Smooth muscle cell (in vitro differentiated cells): ENCODE results near the gene SNF8. TPM values are rescaled to one million over a fixed set of nuclear protein-coding genes. Genes with fewer than 3 reads are reported as not detected.

ENCODE experiments used
- DNase-seq: peaks from one replicate; lab custom pipeline; 2025; ENCODE audit not compliant: unreplicated experiment; lab: John Stamatoyannopoulos, UW
- H2AFZ ChIP-seq: fragments of 200-600 bp; sonication (generic); 2 replicates; pipeline ENCODE4 v1.6.0; 2016; ENCODE audit warnings: antibody characterized with exemption, low read depth, mild to moderate bottlenecking
- H3F3A ChIP-seq: fragments of 200-600 bp; sonication (generic); 2 replicates; pipeline ENCODE4 v1.6.0; 2017; ENCODE audit warnings: antibody characterized with exemption, low read depth
- H3K27ac ChIP-seq: fragments of 200-600 bp; sonication (generic); 2 replicates; pipeline ENCODE4 v1.5.1; 2016; ENCODE audit warnings: low read depth, mild to moderate bottlenecking
- H3K27me3 ChIP-seq: fragments of 200-600 bp; sonication (generic); 2 replicates; pipeline ENCODE4 v1.6.1; 2016; ENCODE audit warnings: low read depth, mild to moderate bottlenecking
- H3K36me3 ChIP-seq: fragments of 200-600 bp; sonication (generic); 2 replicates; pipeline ENCODE4 v1.5.1; 2016; ENCODE audit warnings: low read depth
- H3K4me1 ChIP-seq: fragments of 200-600 bp; sonication (generic); 2 replicates; pipeline ENCODE4 v1.5.1; 2016; ENCODE audit warnings: low read depth
- H3K4me2 ChIP-seq: fragments of 200-600 bp; sonication (generic); 2 replicates; pipeline ENCODE4 v1.6.0; 2016; ENCODE audit warnings: mild to moderate bottlenecking
- H3K4me3 ChIP-seq: fragments of 200-600 bp; sonication (generic); 2 replicates; pipeline ENCODE4 v1.5.1; 2016; ENCODE audit warnings: mild to moderate bottlenecking
- H3K79me2 ChIP-seq: fragments of 200-600 bp; sonication (generic); 2 replicates; pipeline ENCODE4 v1.6.0; 2016; ENCODE audit warnings: low read depth, mild to moderate bottlenecking
- H3K9ac ChIP-seq: fragments of 200-600 bp; sonication (generic); 2 replicates; pipeline ENCODE4 v1.6.0; 2016; ENCODE audit warnings: low read depth
- H3K9me3 ChIP-seq: fragments of 200-600 bp; sonication (generic); replicated peaks from 2 replicates; pipeline ENCODE4 v1.5.1; 2016; ENCODE audit warnings: low read depth
- H4K20me1 ChIP-seq: fragments of 200-600 bp; sonication (generic); 2 replicates; pipeline ENCODE4 v1.6.0; 2016; ENCODE audit warnings: low read depth
- WGBS: methylation state at CpG from one replicate; pipeline ENCODE4 v1.1.7; 2016; ENCODE audit warnings: low lambda C conversion rate; 5-methylcytosine and 5-hydroxymethylcytosine counted together
- polyA plus RNA-seq: library from polyadenylated mRNA; unstranded; fragments of >200 nt; fragmentation: Nextera tagmentation; extraction: Ambion mirVana; gene quantifications from 2 replicates; pipeline ENCODE4 v1.2.1, GENCODE V29; 2016
- total RNA-seq: library from RNA; depleted of rRNA; stranded (reverse); fragments of >200 nt; gene quantifications from 2 replicates; pipeline ENCODE4 v1.2.3, GENCODE V29; 2014
- TF ChIP-seq, protein P1 (sequence below): fragments of 200-600 bp; sonication (generic); IDR thresholded peaks from 2 replicates; pipeline ENCODE4 v1.5.1; 2017; ENCODE audit warnings: borderline replicate concordance, mild to moderate bottlenecking, antibody characterized with exemption; ENCODE audit not compliant: insufficient read depth, poor library complexity, severe bottlenecking

SNF8 gene
- total and polyA plus RNA-seq, 2 experiments from 2014 or later: 69.6 to 260 TPM

DNA sequence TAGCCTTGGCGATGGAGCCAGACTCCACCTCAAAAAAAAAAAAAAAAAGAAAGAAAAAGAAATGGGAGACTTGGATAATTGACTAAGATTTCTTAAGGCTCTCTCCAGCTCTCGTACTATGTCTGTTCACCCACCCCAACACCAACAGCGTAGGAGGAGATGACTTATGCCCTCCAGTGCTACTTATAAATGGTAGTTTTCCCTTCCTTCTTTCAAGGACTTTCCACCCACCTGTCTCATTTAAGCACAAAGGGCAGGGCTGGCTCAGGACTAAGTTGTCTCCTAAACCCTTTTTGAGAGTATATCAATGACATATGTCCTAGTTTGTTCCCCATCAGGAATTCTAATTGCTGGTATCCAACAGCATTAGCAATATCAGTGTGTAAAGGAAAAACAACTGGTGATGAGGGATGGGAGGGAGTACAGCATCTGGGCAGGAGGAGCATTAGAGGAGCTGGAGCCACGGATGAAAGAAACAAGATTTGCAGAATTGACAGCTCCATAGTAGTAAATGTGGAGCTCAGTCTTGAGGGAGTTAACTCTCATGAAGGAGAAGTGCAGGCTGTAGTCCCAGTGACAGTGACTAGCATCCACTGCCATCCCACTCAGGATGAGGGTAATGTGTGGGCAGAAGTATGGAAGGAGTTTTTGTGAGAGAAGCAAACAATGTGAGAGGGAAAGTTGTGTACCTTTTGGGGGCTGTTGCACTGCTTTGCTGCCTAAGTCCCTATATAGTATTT lies 19.2 kb downstream of the SNF8 start:
- H3K79me2 ChIP-seq: peaks cover 14% of the 10 kb centered on the region
- no peak overlapping the region for H2AFZ ChIP-seq
- H3K9me3 ChIP-seq: no peaks in the 10 kb centered on the region
- DNase-seq: no peak
- 70% methylated on average over 4 of the region's 4 CpGs for WGBS
- H3K36me3 ChIP-seq: peaks cover 42% of the 10 kb centered on the region
- H3K4me2 ChIP-seq: no peak overlapping the region
- H3K27me3 ChIP-seq: no peaks in the 10 kb centered on the region
- H4K20me1 ChIP-seq: peaks cover 52% of the 10 kb centered on the region
- no peak overlapping the region for H3K9ac ChIP-seq
- H3F3A ChIP-seq: peaks cover 47% of the 10 kb centered on the region
- no peaks in the 10 kb centered on the region for H3K4me1 ChIP-seq
- TF ChIP-seq, protein P1, sequence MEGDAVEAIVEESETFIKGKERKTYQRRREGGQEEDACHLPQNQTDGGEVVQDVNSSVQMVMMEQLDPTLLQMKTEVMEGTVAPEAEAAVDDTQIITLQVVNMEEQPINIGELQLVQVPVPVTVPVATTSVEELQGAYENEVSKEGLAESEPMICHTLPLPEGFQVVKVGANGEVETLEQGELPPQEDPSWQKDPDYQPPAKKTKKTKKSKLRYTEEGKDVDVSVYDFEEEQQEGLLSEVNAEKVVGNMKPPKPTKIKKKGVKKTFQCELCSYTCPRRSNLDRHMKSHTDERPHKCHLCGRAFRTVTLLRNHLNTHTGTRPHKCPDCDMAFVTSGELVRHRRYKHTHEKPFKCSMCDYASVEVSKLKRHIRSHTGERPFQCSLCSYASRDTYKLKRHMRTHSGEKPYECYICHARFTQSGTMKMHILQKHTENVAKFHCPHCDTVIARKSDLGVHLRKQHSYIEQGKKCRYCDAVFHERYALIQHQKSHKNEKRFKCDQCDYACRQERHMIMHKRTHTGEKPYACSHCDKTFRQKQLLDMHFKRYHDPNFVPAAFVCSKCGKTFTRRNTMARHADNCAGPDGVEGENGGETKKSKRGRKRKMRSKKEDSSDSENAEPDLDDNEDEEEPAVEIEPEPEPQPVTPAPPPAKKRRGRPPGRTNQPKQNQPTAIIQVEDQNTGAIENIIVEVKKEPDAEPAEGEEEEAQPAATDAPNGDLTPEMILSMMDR: no peak
- H3K4me3 ChIP-seq: no peak overlapping the region
- H3K27ac ChIP-seq: no peak overlapping the region

DNA sequence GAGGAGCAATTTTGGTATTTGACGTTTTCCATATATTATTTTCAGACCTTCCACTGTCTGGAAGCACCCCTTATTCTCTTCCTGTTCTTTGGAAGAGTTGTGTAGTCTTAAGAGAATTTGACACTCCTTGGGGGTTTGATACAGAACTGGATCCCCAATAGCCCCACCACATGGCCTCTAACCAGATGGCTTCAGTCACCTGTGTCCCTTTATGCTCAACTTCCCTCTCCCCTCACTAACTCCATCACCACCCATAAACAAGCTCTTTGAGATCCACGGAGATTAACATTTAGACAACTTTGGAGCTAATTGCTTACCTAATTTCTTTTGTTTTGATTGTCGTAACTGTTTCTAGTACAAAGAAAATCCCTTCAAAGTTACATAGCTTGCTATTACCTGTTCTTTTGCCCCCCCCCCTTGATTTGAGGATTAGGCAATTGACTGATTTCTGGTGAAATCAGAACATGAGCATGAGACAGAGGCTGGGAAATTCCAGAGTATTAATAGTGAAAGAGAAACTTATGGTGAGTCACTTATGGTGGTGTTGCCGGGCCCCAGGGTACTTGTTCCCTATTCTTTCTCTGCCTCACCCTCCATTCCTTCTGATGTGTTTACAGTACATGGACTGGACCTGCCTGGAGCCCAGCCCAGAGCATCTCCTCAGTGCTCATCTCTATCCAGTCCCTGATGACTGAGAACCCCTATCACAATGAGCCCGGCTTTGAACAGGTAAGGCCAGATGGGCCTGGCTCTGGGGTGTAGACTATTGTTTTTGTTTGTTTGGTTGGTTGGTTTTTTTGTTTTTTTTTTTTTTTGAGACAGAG lies 29.0 kb downstream of the SNF8 start:
- 81% methylated on average over 5 of the region's 5 CpGs for WGBS
- Histone ChIP-seq H3K4me3 (no peak overlapping the region), H3K9me3 (no peaks in the 10 kb centered on the region), H3K27ac (peak overlapping the region; percentile 87), H3K79me2 (peaks cover 93% of the 10 kb centered on the region), H3K36me3 (peaks cover 11% of the 10 kb centered on the region), H4K20me1 (peaks cover 96% of the 10 kb centered on the region), H3K27me3 (no peaks in the 10 kb centered on the region), H3F3A (peaks cover 4% of the 10 kb centered on the region), H2AFZ (no peak overlapping the region), H3K4me1 (no peaks in the 10 kb centered on the region), H3K9ac (peak overlapping the region; percentile 28), H3K4me2 (no peak overlapping the region)
- TF ChIP-seq, protein P1: no peak
- no peak for DNase-seq

DNA sequence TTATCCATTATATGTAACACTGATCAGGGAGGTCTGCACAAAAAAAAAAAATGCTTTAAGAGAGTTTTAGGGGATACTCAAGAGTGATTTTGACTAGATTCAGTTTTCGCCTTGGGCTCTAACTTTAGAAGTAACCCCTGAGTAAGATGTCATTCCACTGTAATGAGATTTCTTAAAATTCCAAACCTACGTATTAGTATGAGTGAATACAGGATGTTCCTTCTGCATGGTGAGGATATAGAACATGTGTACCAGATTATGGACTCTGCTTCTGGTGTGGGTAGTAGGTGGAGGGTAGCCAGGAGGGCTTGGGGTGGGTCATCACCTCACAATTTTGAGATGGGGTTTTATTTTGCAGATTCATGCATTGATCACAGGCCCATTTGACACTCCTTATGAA lies 32.2 kb downstream of the SNF8 start:
- Histone ChIP-seq H3K9me3 (no peaks in the 10 kb centered on the region), H3K4me1 (peaks cover 11% of the 10 kb centered on the region), H3K27me3 (no peaks in the 10 kb centered on the region), H3K36me3 (peaks cover 4% of the 10 kb centered on the region), H3K27ac (peak overlapping the region; percentile 32), H3K4me3 (no peak overlapping the region), H4K20me1 (peaks cover 83% of the 10 kb centered on the region), H3K9ac (no peak overlapping the region), H2AFZ (no peak overlapping the region), H3K79me2 (peaks cover 82% of the 10 kb centered on the region), H3F3A (peaks cover 7% of the 10 kb centered on the region), H3K4me2 (no peak overlapping the region)
- TF ChIP-seq, protein P1: no peak
- DNase-seq: no peak
- WGBS: 89% methylated on average over 2 of the region's 2 CpGs
